Endothelial cell of umbilical vein (primary cell): ENCODE measurements around the gene ZBP1. TPM values are rescaled to one million over a fixed set of nuclear protein-coding genes. Genes with fewer than 3 reads are reported as not detected.

Source experiments
- BruUV-seq: library from RNA; stranded (reverse); fragments of 400-500 nt; replicated peaks from 2 replicates; lab custom pipeline; 2021; lab: Mats Ljungman, UMichigan
- CTCF ChIA-PET: fragments of 300-600, 350-600 bp; sonication (Branson Sonifier 250); formaldehyde crosslinking; loops from one replicate; lab custom pipeline; 2021; ENCODE audit warnings: antibody characterized with exemption, inconsistent platforms; lab: Charles Lee
- POLR2A ChIA-PET: fragments of 300-600, 350-600 bp; sonication (Branson Sonifier 250); formaldehyde crosslinking; loops from one replicate; lab custom pipeline; 2021; ENCODE audit warnings: antibody characterized with exemption, inconsistent platforms; lab: Charles Lee
- DNase-seq: peaks from one replicate; pipeline ENCODE4 v3.0.0-alpha.2; 2011; ENCODE audit warnings: low read depth, low spot score
- FAIRE-seq: peaks from 2 replicates; lab custom pipeline; 2011; peaks lifted over from hg19 to GRCh38; lab: Jason Lieb, UNC
- H2AFZ ChIP-seq: 2 replicates; pipeline ENCODE4 v1.6.0; 2012; ENCODE audit warnings: low read depth, low read length, control low read depth, inconsistent platforms
- H3K27ac ChIP-seq: 2 replicates; pipeline ENCODE4 v1.5.1; 2011; ENCODE audit warnings: low read depth, mild to moderate bottlenecking, control low read depth, low read length, moderate library complexity; ENCODE audit not compliant: insufficient read depth
- H3K27me3 ChIP-seq, 2 experiments: 2 replicates each; pipeline versions ENCODE4 v1.6.0 to v1.6.1; 2011; ENCODE audit warnings: low read length in 2 of 2, mixed read lengths in 1 of 2; ENCODE audit not compliant: control insufficient read depth in 2 of 2, insufficient read depth in 2 of 2
- H3K36me3 ChIP-seq, 2 experiments: 2 replicates in 1 of 2; 3 replicates in 1 of 2; pipeline ENCODE4 v1.5.1; 2011; ENCODE audit warnings: low read length in 2 of 2, mild to moderate bottlenecking in 1 of 2, moderate library complexity in 1 of 2; ENCODE audit not compliant: control insufficient read depth in 2 of 2, insufficient read depth in 2 of 2; ENCODE audit errors: extremely low read depth in 1 of 2
- H3K4me1 ChIP-seq: 3 replicates; pipeline ENCODE4 v1.5.1; 2011; ENCODE audit warnings: mild to moderate bottlenecking, low read length; ENCODE audit not compliant: control insufficient read depth, insufficient read depth; ENCODE audit errors: extremely low read depth
- H3K4me2 ChIP-seq: 2 replicates; pipeline ENCODE4 v1.6.1; 2011; ENCODE audit warnings: low read length, control low read depth, mixed read lengths; ENCODE audit not compliant: insufficient read depth
- H3K4me3 ChIP-seq, 3 experiments: fragments of 200-600 bp in 1 of 3; sonication (generic), shearing (Covaris generic) in 1 of 3; replicated peaks in 1 of 3; 2 replicates each; pipeline ENCODE4 v1.5.1; 2011 to 2016; ENCODE audit warnings: control low read depth in 3 of 3, low read length in 3 of 3, mild to moderate bottlenecking in 2 of 3, inconsistent platforms in 1 of 3, low read depth in 1 of 3, moderate library complexity in 1 of 3; ENCODE audit not compliant: insufficient read depth in 1 of 3
- H3K79me2 ChIP-seq: 2 replicates; pipeline ENCODE4 v1.6.0; 2012; ENCODE audit warnings: low read length, inconsistent platforms; ENCODE audit not compliant: control insufficient read depth, insufficient read depth
- H3K9ac ChIP-seq: replicated peaks from 2 replicates; pipeline ENCODE3; 2011; ENCODE audit warnings: low read length, control low read depth; ENCODE audit not compliant: insufficient read depth; ENCODE audit errors: extremely low read depth
- H3K9me1 ChIP-seq: replicated peaks from 3 replicates; pipeline ENCODE4 v1.6.0; 2011; ENCODE audit warnings: mild to moderate bottlenecking, low read length; ENCODE audit not compliant: control insufficient read depth, insufficient read depth; ENCODE audit errors: extremely low read depth
- H3K9me3 ChIP-seq: replicated peaks from 2 replicates; pipeline ENCODE4 v1.5.1; 2012; ENCODE audit warnings: low read length, inconsistent platforms; ENCODE audit not compliant: control insufficient read depth, insufficient read depth
- H4K20me1 ChIP-seq: replicated peaks from 2 replicates; pipeline ENCODE3; 2011; ENCODE audit warnings: mild to moderate bottlenecking, low read length; ENCODE audit not compliant: control insufficient read depth, insufficient read depth; ENCODE audit errors: extremely low read depth
- EZH2 ChIP-seq: IDR thresholded peaks from 2 replicates; pipeline ENCODE4 v1.6.1; 2012; ENCODE audit warnings: borderline replicate concordance, low read depth, mild to moderate bottlenecking, moderate library complexity, low read length, inconsistent platforms; ENCODE audit not compliant: severe bottlenecking
- FOS ChIP-seq: IDR thresholded peaks from 2 replicates; pipeline ENCODE4 v1.6.1; 2011; ENCODE audit warnings: mild to moderate bottlenecking, low read length, moderate library complexity, borderline replicate concordance; ENCODE audit not compliant: insufficient read depth
- GATA2 ChIP-seq: IDR thresholded peaks from 2 replicates; pipeline ENCODE4 v1.7.0; 2011; ENCODE audit warnings: low read depth, mild to moderate bottlenecking, moderate library complexity, mixed read lengths, low read length; ENCODE audit not compliant: insufficient read length, insufficient read depth
- JUN ChIP-seq: IDR thresholded peaks from 2 replicates; pipeline ENCODE4 v1.6.1; 2011; ENCODE audit warnings: borderline replicate concordance, low read depth; ENCODE audit not compliant: insufficient read length, insufficient read depth
- MYC ChIP-seq: IDR thresholded peaks from one replicate; pipeline ENCODE4 v1.6.1; 2011; ENCODE audit warnings: mild to moderate bottlenecking, low read depth, low read length
- POLR2A ChIP-seq: IDR thresholded peaks from 2 replicates; pipeline ENCODE4 v1.6.1; 2012; ENCODE audit warnings: low read depth, mild to moderate bottlenecking, control low read depth, low read length
- POLR2AphosphoS5 ChIP-seq: IDR thresholded peaks from 2 replicates; pipeline ENCODE4 v1.6.1; 2012; ENCODE audit warnings: low read depth, mild to moderate bottlenecking, control low read depth, low read length, moderate library complexity; ENCODE audit not compliant: insufficient read depth
- dilution Hi-C: fragments of 300-500 bp; cut with MboI; formaldehyde crosslinking; loops from one replicate; pipeline ENCODE4 v1.15.0; 2019; ENCODE audit warnings: low sequenced_read_pairs; ENCODE audit not compliant: extremely low pct_ligation_motif_present
- intact Hi-C: fragments of 100-400 bp; cut with micrococcal nuclease; formaldehyde crosslinking; loops from one replicate; pipeline ENCODE4 v1.10.0; 2022
- polyA plus RNA-seq, 4 experiments: library from polyadenylated mRNA; depleted of rRNA in 3 of 4; stranded (reverse) in 3 of 4; unstranded in 1 of 4; fragments of >200 nt; gene quantifications; 2 replicates each; pipeline versions ENCODE4 v1.2.1 to v1.2.3, GENCODE V29; 2011 to 2012; ENCODE audit warnings: missing spikeins in 1 of 4
- total RNA-seq: library from RNA; stranded (reverse); gene quantifications from 2 replicates; pipeline ENCODE4 v1.2.3, GENCODE V29; 2021
- TF ChIP-seq, protein P1 (sequence below), 2 donors: IDR thresholded peaks; 1 replicate in 1 of 2; 2 replicates in 1 of 2; pipeline ENCODE4 v1.5.1; 2011; ENCODE audit warnings: low read length in 2 of 2, mild to moderate bottlenecking in 2 of 2, moderate library complexity in 2 of 2, control low read depth in 1 of 2, inconsistent platforms in 1 of 2, low read depth in 1 of 2; ENCODE audit not compliant: insufficient read depth in 1 of 2; ENCODE audit errors: extremely low read depth in 1 of 2

The ZBP1 gene
- total and polyA plus RNA-seq, 2 donors (not counting 3 experiments of a cell fraction or from before 2014, with no cell fraction given): not detected

DNA sequence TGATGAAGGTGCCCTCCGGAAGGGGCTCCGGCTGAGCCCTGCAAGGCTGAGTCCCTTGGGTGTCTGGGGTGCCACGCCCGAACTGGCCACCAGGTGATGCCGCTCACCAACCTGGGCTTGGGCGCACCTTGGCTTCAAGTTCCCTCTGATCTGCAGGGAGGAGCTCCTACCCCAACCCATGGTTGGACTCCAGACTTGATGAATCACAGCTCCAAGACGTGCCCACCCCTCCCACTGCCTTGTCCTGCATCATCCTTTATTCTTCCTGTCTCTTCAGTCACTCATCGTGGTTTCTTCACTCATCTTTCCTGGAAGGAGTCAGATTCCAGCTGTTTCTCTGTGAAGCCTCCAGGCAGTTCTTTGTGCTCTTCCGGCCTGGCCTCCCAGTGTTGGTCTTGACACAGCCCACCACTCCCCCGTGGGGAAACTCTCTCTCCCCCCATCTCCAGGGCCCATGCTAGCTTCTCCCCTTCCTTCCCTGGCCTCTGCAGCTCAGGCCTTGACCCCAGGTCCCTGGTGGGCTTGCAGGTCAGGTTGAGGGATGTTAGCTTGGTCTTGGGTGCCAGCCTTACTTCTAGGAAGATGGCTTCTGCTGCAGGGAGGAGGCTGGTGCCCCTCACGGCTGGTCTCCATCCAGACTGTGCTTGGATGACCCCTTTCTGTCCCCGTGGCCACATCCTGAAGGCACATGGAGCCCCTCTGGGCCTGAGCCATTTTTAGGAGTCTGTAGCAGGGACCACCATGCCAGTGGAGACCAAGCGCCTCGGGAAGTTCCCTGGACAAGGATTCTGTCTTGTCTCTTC is 2.6 kb upstream of the ZBP1 start:
- dilution Hi-C loops: no loop called here
- H3K79me2 ChIP-seq: no peaks in the 10 kb centered on the region

More for the DNA sequence above, 2.6 kb upstream of the ZBP1 start:
- H3K36me3 ChIP-seq: no peaks in the 10 kb centered on the region
- CTCF ChIA-PET: interaction anchor here (0.6 to 5.5 kb wide), 41 partner anchors 8 to 588 kb away, joined by 3 to 83 read pairs (median 4); no protein-coding TSS in a partner anchor
- no peak overlapping the region for H3K4me2 ChIP-seq
- H2AFZ ChIP-seq: no peak overlapping the region
- FAIRE-seq (no peak), DNase-seq (peak; percentile 58)
- H3K4me1 ChIP-seq: peaks cover 7% of the 10 kb centered on the region
- POLR2A ChIA-PET: no interaction called here
- TF ChIP-seq EZH2 (no peak), POLR2AphosphoS5 (no peak), MYC (no peak), FOS (no peak), GATA2 (no peak), POLR2A (no peak), JUN (no peak)
- TF ChIP-seq, protein P1, sequence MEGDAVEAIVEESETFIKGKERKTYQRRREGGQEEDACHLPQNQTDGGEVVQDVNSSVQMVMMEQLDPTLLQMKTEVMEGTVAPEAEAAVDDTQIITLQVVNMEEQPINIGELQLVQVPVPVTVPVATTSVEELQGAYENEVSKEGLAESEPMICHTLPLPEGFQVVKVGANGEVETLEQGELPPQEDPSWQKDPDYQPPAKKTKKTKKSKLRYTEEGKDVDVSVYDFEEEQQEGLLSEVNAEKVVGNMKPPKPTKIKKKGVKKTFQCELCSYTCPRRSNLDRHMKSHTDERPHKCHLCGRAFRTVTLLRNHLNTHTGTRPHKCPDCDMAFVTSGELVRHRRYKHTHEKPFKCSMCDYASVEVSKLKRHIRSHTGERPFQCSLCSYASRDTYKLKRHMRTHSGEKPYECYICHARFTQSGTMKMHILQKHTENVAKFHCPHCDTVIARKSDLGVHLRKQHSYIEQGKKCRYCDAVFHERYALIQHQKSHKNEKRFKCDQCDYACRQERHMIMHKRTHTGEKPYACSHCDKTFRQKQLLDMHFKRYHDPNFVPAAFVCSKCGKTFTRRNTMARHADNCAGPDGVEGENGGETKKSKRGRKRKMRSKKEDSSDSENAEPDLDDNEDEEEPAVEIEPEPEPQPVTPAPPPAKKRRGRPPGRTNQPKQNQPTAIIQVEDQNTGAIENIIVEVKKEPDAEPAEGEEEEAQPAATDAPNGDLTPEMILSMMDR (IDR thresholded peaks at IDR 0.05; ENCODE audit: extremely low read depth in 1 of 2, insufficient read depth in 1 of 2, low read depth in 1 of 2, low read length in 2 of 2): peak; percentile 69 to 92
- no peak overlapping the region for H3K27ac ChIP-seq
- no peaks in the 10 kb centered on the region for H4K20me1 ChIP-seq
- H3K4me3 ChIP-seq: no peak overlapping the region
- H3K27me3 ChIP-seq: no peaks in the 10 kb centered on the region
- no peak overlapping the region for H3K9ac ChIP-seq
- BruUV-seq: no TSS peak
- intact Hi-C loops: loop anchor here (1.0 to 2.0 kb wide), 4 partner anchors 32 to 557 kb away; no protein-coding TSS in a partner anchor
- no peaks in the 10 kb centered on the region for H3K9me3 ChIP-seq
- no peaks in the 10 kb centered on the region for H3K9me1 ChIP-seq
